ENCODE measurements around the gene HSP90AB1. TPM values are rescaled to one million over a fixed set of nuclear protein-coding genes. Genes with fewer than 3 reads are reported as not detected.

The HSP90AB1 gene
- 1,050 and 1,370 TPM in 2 replicates for total RNA-seq (2014; rRNA removed; shearing (Covaris generic))

GRCh38 chr6:44246663-44247337, at the start of gene HSP90AB1:
TSS of gene HSP90AB1 (plus strand) at chr6:44247101. CDS start at chr6:44248630, 1,529 bp downstream.
- in situ Hi-C loops (cut with HindIII; ENCODE audit: low sequenced_read_pairs), result no loop called here
- DNase-seq (ENCODE audit: low spot score), result peak; percentile 99

- no peak for DNase-seq (ENCODE audit: low spot score)
- in situ Hi-C loops (cut with HindIII; ENCODE audit: low sequenced_read_pairs), result no loop called here
Measured at GRCh38 chr6:44198684-44199083, 48.2 kb upstream of the HSP90AB1 start.

- in situ Hi-C loops (cut with HindIII; ENCODE audit: low sequenced_read_pairs), result no loop called here
- no peak for DNase-seq (ENCODE audit: low spot score)
Measured at GRCh38 chr6:44199883-44200282, 47.0 kb upstream of the HSP90AB1 start.

GRCh38 chr6:44201200-44201599, 45.7 kb upstream of the HSP90AB1 start:
- no peak for DNase-seq (ENCODE audit: low spot score)
- in situ Hi-C loops (cut with HindIII; ENCODE audit: low sequenced_read_pairs), result no loop called here

- DNase-seq (ENCODE audit: low spot score), result no peak
- in situ Hi-C loops (cut with HindIII; ENCODE audit: low sequenced_read_pairs), result no loop called here
Measured at GRCh38 chr6:44201638-44202303, 45.1 kb upstream of the HSP90AB1 start.

GRCh38 chr6:44202332-44202971, 44.4 kb upstream of the HSP90AB1 start:
- in situ Hi-C loops (cut with HindIII; ENCODE audit: low sequenced_read_pairs), result no loop called here
- no peak for DNase-seq (ENCODE audit: low spot score)

- in situ Hi-C loops (cut with HindIII; ENCODE audit: low sequenced_read_pairs), result no loop called here
- no peak for DNase-seq (ENCODE audit: low spot score)
Measured at GRCh38 chr6:44202972-44203750, 43.7 kb upstream of the HSP90AB1 start.

- no peak for DNase-seq (ENCODE audit: low spot score)
- in situ Hi-C loops (cut with HindIII; ENCODE audit: low sequenced_read_pairs), result no loop called here
Measured at GRCh38 chr6:44203955-44204354, 42.9 kb upstream of the HSP90AB1 start.

- no peak for DNase-seq (ENCODE audit: low spot score)
- in situ Hi-C loops (cut with HindIII; ENCODE audit: low sequenced_read_pairs), result no loop called here
Measured at GRCh38 chr6:44207966-44208365, 38.9 kb upstream of the HSP90AB1 start.

GRCh38 chr6:44211284-44211683, 35.6 kb upstream of the HSP90AB1 start:
- in situ Hi-C loops (cut with HindIII; ENCODE audit: low sequenced_read_pairs), result no loop called here
- no peak for DNase-seq (ENCODE audit: low spot score)

- no peak for DNase-seq (ENCODE audit: low spot score)
- in situ Hi-C loops (cut with HindIII; ENCODE audit: low sequenced_read_pairs), result no loop called here
Measured at GRCh38 chr6:44214307-44214706, 32.6 kb upstream of the HSP90AB1 start.

GRCh38 chr6:44216677-44217331, 30.1 kb upstream of the HSP90AB1 start, which contains the start of gene MYMX:
TSS of gene MYMX (plus strand) at chr6:44216926. CDS start at chr6:44217472, 546 bp downstream.
- no peak for DNase-seq (ENCODE audit: low spot score)
- in situ Hi-C loops (cut with HindIII; ENCODE audit: low sequenced_read_pairs), result no loop called here

GRCh38 chr6:44217332-44218143, 29.4 kb upstream of the HSP90AB1 start:
- DNase-seq (ENCODE audit: low spot score), result peak; percentile 80
- in situ Hi-C loops (cut with HindIII; ENCODE audit: low sequenced_read_pairs), result no loop called here

- peak; percentile 26 for DNase-seq (ENCODE audit: low spot score)
- in situ Hi-C loops (cut with HindIII; ENCODE audit: low sequenced_read_pairs), result no loop called here
Measured at GRCh38 chr6:44219053-44219814, 27.7 kb upstream of the HSP90AB1 start.

GRCh38 chr6:44219815-44220784, 26.8 kb upstream of the HSP90AB1 start:
- no peak for DNase-seq (ENCODE audit: low spot score)
- in situ Hi-C loops (cut with HindIII; ENCODE audit: low sequenced_read_pairs), result no loop called here

- in situ Hi-C loops (cut with HindIII; ENCODE audit: low sequenced_read_pairs), result no loop called here
- DNase-seq (ENCODE audit: low spot score), result no peak
Measured at GRCh38 chr6:44220913-44221290, 26.0 kb upstream of the HSP90AB1 start.

All from G401 (cell line).